ENCODE results near the gene CENPK.
A peak's percentile ranks its signal among the peaks of the same experiment; 100 is the strongest.

CENPK gene

GRCh38 chr5:65570598-65571226 lies 7.7 kb upstream of the CENPK start:
- DNase-seq (ENCODE audit: low read depth, low spot score) = no peak
- no peak overlapping the region for H3K4me3 ChIP-seq (ENCODE audit: low read depth, low read length)
- TF ChIP-seq CTCF (IDR thresholded peaks at IDR 0.05; ENCODE audit: low read depth, low read length) = no peak
- in situ Hi-C loops (cut with HindIII; ENCODE audit: low sequenced_read_pairs) = no loop called here

GRCh38 chr5:65566505-65566904 lies 3.5 kb upstream of the CENPK start:
- no peak for DNase-seq (ENCODE audit: low read depth, low spot score)
- no peak overlapping the region for H3K4me3 ChIP-seq (ENCODE audit: low read depth, low read length)
- TF ChIP-seq CTCF (IDR thresholded peaks at IDR 0.05; ENCODE audit: low read depth, low read length) = no peak
- in situ Hi-C loops (cut with HindIII; ENCODE audit: low sequenced_read_pairs) = no loop called here

GRCh38 chr5:65563777-65564176 lies 809 bp upstream of the CENPK start:
- in situ Hi-C loops (cut with HindIII; ENCODE audit: low sequenced_read_pairs) = no loop called here
- TF ChIP-seq CTCF (IDR thresholded peaks at IDR 0.05; ENCODE audit: low read depth, low read length) = no peak
- H3K4me3 ChIP-seq (ENCODE audit: low read depth, low read length) = peak overlapping the region; percentile 99
- no peak for DNase-seq (ENCODE audit: low read depth, low spot score)

- in situ Hi-C loops (cut with HindIII; ENCODE audit: low sequenced_read_pairs) = no loop called here
- H3K4me3 ChIP-seq (ENCODE audit: low read depth, low read length) = no peak overlapping the region
- no peak for TF ChIP-seq CTCF (IDR thresholded peaks at IDR 0.05; ENCODE audit: low read depth, low read length)
- DNase-seq (ENCODE audit: low read depth, low spot score) = no peak
These were observed 6.2 kb downstream of the CENPK start for GRCh38 chr5:65556718-65557117.

GRCh38 chr5:65556181-65556580 lies 6.8 kb downstream of the CENPK start:
- no peak for DNase-seq (ENCODE audit: low read depth, low spot score)
- TF ChIP-seq CTCF (IDR thresholded peaks at IDR 0.05; ENCODE audit: low read depth, low read length) = no peak

GRCh38 chr5:65555287-65555686 lies 7.7 kb downstream of the CENPK start:
- TF ChIP-seq CTCF (IDR thresholded peaks at IDR 0.05; ENCODE audit: low read depth, low read length) = no peak
- in situ Hi-C loops (cut with HindIII; ENCODE audit: low sequenced_read_pairs) = no loop called here
- DNase-seq (ENCODE audit: low read depth, low spot score) = no peak
- no peak overlapping the region for H3K4me3 ChIP-seq (ENCODE audit: low read depth, low read length)

More at GRCh38 chr5:65556181-65556580, 6.8 kb downstream of the CENPK start:
- no peak overlapping the region for H3K4me3 ChIP-seq (ENCODE audit: low read depth, low read length)
- in situ Hi-C loops (cut with HindIII; ENCODE audit: low sequenced_read_pairs) = no loop called here

Measured in astrocyte of the spinal cord (primary cell).